ENCODE measurements around the gene KRTAP12-3. TPM values are rescaled to one million over a fixed set of nuclear protein-coding genes. Genes with fewer than 3 reads are reported as not detected.
"Not testable (repeated sequence)": the region's sequence is repeated elsewhere in the genome, so short reads cannot be mapped to it uniquely, and the experiment has no call there.

The KRTAP12-3 gene
- total RNA-seq, 2 donors from 2014 or later, result not detected

GRCh38 chr21:44689740-44690139 is 32.0 kb downstream of the KRTAP12-3 start:
- Mint-ChIP-seq H3K27me3 (peaks cover 29% of the 10 kb centered on the region in 2 donors), H3K4me1 (ENCODE audit: low read depth in 2 of 2) (peaks cover 12 to 13% of the 10 kb centered on the region in 2 donors)
- not testable (repeated sequence) for H3K9me3 Mint-ChIP-seq; DNase-seq (ENCODE audit: low spot score); ATAC-seq; H3K36me3 Mint-ChIP-seq; H3K4me3 Mint-ChIP-seq; H3K27ac Mint-ChIP-seq

GRCh38 chr21:44691686-44692085 is 34.0 kb downstream of the KRTAP12-3 start:
- Mint-ChIP-seq H3K9me3 (no peaks in the 10 kb centered on the region), H3K36me3 (peaks cover 8% of the 10 kb centered on the region), H3K4me3 (no peak overlapping the region), H3K4me1 (ENCODE audit: low read depth in 2 of 2) (peaks cover 1 to 4% of the 10 kb centered on the region in 2 donors), H3K27me3 (peaks cover 31 to 33% of the 10 kb centered on the region in 2 donors), H3K27ac (no peak overlapping the region)
- DNase-seq (ENCODE audit: low spot score), result no peak
- ATAC-seq, result no peak

DNA sequence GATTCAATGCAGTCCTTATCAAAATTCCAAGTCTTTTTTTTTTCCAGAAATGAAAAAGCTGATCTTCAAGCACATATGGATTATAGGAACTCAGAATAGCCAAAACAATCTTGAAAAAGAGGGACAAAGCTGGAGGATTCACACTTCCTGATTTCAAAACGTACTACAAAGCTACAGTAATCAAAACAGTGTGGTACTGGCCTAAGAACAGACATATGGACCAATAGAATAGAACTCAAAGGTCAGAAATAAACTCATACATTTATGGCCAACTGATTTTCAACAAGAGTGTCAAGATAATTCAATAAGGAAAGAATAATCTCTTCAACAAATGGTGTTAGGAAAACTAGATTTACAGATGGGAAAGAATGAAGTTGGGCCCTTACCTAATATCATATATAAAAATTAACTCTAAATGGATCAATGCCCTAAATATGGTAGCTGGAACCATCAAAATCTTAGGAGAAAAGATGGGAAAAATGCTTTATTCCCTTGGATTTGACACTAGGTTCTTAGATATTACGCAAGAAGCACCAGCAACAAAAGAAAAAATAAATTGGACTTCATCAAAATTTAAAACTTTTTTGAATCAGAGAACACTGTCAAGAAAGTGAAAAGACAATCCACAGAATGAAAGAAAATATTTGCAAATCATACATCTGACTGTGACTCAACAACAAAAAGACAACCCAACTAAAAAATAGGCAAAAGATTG is 35.2 kb downstream of the KRTAP12-3 start:
- H3K4me1 Mint-ChIP-seq (ENCODE audit: low read depth in 2 of 2), result peaks cover 0 to 8% of the 10 kb centered on the region in 2 donors
- no peak overlapping the region for H3K27ac Mint-ChIP-seq
- H3K27me3 Mint-ChIP-seq, result peaks cover 37 to 44% of the 10 kb centered on the region in 2 donors
- ATAC-seq (no peak), DNase-seq (ENCODE audit: low spot score) (no peak)
- H3K4me3 Mint-ChIP-seq, result no peak overlapping the region
- H3K36me3 Mint-ChIP-seq, result peaks cover 8% of the 10 kb centered on the region
- no peaks in the 10 kb centered on the region for H3K9me3 Mint-ChIP-seq

DNA sequence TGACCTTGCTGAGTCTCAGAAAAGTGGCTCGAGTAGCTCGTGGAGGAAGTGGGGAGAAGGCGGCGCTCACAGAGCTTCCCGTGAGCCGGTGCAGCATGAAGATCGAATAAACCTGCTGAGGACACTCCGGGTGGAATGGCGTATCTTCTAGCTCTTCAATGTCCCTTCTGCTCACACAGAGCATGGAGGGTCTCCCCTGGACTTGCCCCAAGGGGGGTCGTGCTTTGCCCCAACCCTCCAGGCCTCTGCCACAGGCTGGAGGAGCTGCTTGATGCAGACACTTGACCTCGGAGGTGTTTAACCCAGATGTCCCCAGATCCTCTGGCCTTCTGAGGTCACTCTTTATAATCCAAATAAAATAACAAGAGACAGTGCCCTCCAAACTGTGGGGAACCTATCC is 37.0 kb downstream of the KRTAP12-3 start:
- ATAC-seq (no peak), DNase-seq (ENCODE audit: low spot score) (peak; percentile 49)
- Mint-ChIP-seq H3K9me3 (no peaks in the 10 kb centered on the region), H3K4me3 (no peak overlapping the region), H3K27me3 (peaks cover 49 to 59% of the 10 kb centered on the region in 2 donors), H3K36me3 (peaks cover 8% of the 10 kb centered on the region), H3K27ac (no peak overlapping the region), H3K4me1 (ENCODE audit: low read depth in 2 of 2) (peaks cover 0 to 11% of the 10 kb centered on the region in 2 donors)

DNA sequence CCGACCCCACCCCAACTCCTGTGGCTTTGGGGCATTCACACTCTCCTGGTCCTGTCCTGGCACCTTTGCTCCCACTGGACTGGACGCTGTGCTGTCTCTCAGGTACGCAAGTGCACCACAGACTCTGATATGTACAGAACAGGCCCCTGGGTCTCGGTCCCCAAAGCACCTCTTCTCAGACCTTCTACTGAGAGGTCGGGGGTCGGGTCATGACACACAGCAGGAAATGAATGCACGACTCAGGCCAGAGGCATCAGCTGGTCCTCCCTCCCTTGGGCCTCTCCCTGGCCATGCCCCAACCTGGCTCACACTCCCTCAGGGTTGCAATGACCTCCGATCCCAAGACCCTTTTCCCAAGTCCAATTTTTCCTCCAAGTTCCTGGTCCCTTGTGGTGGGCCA is 37.5 kb downstream of the KRTAP12-3 start:
- Mint-ChIP-seq H3K36me3 (peaks cover 8% of the 10 kb centered on the region), H3K27me3 (peaks cover 49 to 59% of the 10 kb centered on the region in 2 donors), H3K4me3 (no peak overlapping the region), H3K9me3 (no peaks in the 10 kb centered on the region), H3K4me1 (ENCODE audit: low read depth in 2 of 2) (peaks cover 0 to 11% of the 10 kb centered on the region in 2 donors), H3K27ac (no peak overlapping the region)
- peak; percentile 15 for DNase-seq (ENCODE audit: low spot score)
- no peak for ATAC-seq

GRCh38 chr21:44695641-44696040 is 37.9 kb downstream of the KRTAP12-3 start:
- H3K36me3 Mint-ChIP-seq, result peaks cover 8% of the 10 kb centered on the region
- no peaks in the 10 kb centered on the region for H3K9me3 Mint-ChIP-seq
- no peak for ATAC-seq
- no peak for DNase-seq (ENCODE audit: low spot score)
- no peak overlapping the region for H3K27ac Mint-ChIP-seq
- H3K27me3 Mint-ChIP-seq, result peaks cover 49 to 56% of the 10 kb centered on the region in 2 donors
- H3K4me3 Mint-ChIP-seq, result no peak overlapping the region
- peaks cover 0 to 11% of the 10 kb centered on the region in 2 donors for H3K4me1 Mint-ChIP-seq (ENCODE audit: low read depth in 2 of 2)

DNA sequence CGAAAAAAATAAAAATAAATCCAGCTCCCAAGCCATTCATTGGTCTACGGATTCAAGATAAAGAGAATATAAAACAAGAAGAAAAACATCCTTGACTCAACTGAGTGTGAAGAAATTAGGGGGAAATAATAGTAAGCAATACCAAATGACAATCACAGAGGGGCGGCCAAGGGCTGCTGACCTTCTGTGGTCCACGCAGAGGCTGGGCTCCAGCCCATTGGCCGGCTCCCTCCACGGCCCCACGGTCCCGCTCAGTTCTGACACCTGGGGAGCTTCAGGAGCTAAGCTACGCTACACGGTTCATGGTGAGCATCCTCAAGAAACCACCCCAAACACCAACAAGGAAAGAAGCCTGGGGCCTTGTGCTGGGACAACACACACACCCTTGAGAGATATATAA is 38.8 kb downstream of the KRTAP12-3 start:
- ATAC-seq (no peak), DNase-seq (ENCODE audit: low spot score) (no peak)
- no peak overlapping the region for H3K27ac Mint-ChIP-seq
- no peak overlapping the region for H3K4me3 Mint-ChIP-seq
- H3K36me3 Mint-ChIP-seq, result peaks cover 8% of the 10 kb centered on the region
- peaks cover 48 to 50% of the 10 kb centered on the region in 2 donors for H3K27me3 Mint-ChIP-seq
- peaks cover 0 to 11% of the 10 kb centered on the region in 2 donors for H3K4me1 Mint-ChIP-seq (ENCODE audit: low read depth in 2 of 2)
- H3K9me3 Mint-ChIP-seq, result no peaks in the 10 kb centered on the region

DNA sequence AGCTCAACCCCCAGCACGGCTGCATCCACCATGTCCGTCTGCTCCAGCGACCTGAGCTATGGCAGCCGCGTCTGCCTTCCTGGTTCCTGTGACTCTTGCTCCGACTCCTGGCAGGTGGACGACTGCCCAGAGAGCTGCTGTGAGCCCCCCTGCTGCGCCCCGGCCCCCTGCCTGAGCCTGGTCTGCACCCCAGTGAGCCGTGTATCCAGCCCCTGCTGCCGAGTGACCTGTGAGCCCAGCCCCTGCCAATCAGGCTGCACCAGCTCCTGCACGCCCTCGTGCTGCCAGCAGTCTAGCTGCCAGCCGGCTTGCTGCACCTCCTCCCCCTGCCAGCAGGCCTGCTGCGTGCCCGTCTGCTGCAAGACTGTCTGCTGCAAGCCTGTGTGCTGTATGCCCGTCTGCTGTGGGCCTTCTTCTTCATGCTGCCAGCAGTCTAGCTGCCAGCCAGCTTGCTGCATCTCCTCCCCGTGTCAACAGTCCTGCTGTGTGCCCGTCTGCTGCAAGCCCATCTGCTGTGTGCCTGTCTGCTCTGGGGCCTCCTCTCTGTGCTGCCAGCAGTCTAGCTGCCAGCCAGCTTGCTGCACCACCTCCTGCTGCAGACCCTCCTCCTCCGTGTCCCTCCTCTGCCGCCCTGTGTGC is 39.6 kb downstream of the KRTAP12-3 start, which contains the start of gene KRTAP10-12:
Gene KRTAP10-12, plus strand, starts transcription at position 1 of the 639 bp plus-strand sequence. Its CDS starts 30 bp downstream, at position 31.
- not testable (repeated sequence) for DNase-seq (ENCODE audit: low spot score); ATAC-seq; H3K9me3 Mint-ChIP-seq; H3K36me3 Mint-ChIP-seq; H3K27ac Mint-ChIP-seq; H3K4me3 Mint-ChIP-seq
- H3K4me1 Mint-ChIP-seq (ENCODE audit: low read depth in 2 of 2), result peaks cover 0 to 11% of the 10 kb centered on the region in 2 donors
- peaks cover 54 to 55% of the 10 kb centered on the region in 2 donors for H3K27me3 Mint-ChIP-seq

GRCh38 chr21:44697811-44698734 is 40.3 kb downstream of the KRTAP12-3 start:
- H3K27ac Mint-ChIP-seq, result no peak overlapping the region
- peaks cover 0 to 13% of the 10 kb centered on the region in 2 donors for H3K4me1 Mint-ChIP-seq (ENCODE audit: low read depth in 2 of 2)
- H3K27me3 Mint-ChIP-seq, result peaks cover 57 to 59% of the 10 kb centered on the region in 2 donors
- DNase-seq (ENCODE audit: low spot score) (no peak), ATAC-seq (peak in 1 of 2 donors; percentile 10)
- H3K4me3 Mint-ChIP-seq, result no peak overlapping the region
- H3K9me3 Mint-ChIP-seq, result no peaks in the 10 kb centered on the region
- H3K36me3 Mint-ChIP-seq, result no peaks in the 10 kb centered on the region

DNA sequence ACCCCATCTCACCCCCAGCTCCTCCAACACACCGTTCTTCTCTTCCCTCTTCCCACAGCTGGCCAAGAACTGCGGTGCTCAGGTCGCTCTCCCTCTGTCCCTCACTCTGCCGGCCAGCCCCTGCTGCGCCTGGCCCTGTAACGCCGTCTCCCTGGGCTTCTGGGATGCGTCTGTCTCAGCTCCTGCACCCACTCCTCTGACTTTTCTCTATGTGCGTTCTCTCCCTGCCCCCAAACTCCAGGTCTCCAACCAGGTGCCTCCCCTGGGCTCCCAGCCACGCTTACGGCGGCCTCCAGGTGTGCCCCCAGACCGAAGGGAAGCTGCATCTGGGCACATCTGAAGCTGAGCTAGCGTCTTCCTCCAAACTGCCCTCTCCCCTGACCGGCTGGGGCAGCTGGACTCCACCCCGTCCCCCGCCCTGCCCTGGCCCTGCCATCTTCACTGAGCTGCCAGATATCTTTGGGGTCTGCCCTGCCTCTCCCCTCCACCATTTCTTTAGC is 41.8 kb downstream of the KRTAP12-3 start:
- peaks cover 0 to 11% of the 10 kb centered on the region in 2 donors for H3K4me1 Mint-ChIP-seq (ENCODE audit: low read depth in 2 of 2)
- ATAC-seq, result no peak
- H3K27me3 Mint-ChIP-seq, result peaks cover 60 to 63% of the 10 kb centered on the region in 2 donors
- no peaks in the 10 kb centered on the region for H3K36me3 Mint-ChIP-seq
- H3K27ac Mint-ChIP-seq, result no peak overlapping the region
- DNase-seq (ENCODE audit: low spot score), result peak; percentile 32
- H3K9me3 Mint-ChIP-seq, result no peaks in the 10 kb centered on the region
- H3K4me3 Mint-ChIP-seq, result no peak overlapping the region

DNA sequence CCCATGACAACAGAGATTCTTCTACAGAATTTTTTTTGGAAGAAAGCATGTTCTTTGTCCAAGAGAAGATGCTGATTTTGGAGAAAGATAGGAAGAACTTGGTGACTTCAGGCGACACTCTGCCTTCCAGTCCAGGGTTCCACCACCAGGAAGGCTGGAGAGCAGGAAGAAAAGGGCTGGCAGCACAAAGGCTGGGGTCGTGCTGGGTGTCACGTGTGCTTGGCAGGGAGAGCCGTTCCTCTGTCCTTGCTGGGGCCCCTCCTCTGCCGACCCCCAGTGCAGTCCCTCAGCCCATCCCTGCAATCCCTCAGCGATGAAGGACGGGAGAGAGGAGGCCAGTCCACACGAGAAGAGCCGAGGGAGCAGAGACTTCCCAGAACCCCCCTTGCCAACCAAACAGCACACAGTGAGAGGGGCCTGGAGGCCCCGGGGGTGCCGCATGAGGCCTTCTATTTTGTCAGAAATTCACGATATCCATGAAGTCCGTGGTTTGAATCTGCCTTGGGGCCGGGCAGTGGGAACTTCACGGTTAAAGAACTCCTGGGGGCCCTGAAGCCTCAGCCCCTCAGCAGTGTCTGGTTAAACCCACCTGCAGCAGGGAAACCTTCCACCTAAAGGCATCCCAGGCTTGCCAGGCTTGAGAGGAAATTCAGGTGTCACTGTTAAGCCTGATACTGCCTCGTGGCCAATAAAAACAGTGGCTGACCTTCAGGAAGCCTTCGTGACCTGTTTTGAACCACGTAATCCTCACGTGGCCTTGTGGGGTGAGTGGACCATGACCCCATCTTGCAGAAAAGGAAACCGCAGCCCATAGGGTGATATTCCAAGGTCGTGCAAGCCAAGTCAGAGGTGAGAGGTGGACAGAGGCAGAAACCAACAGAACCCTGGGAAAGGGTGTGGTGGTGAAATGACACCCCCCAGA is 42.6 kb downstream of the KRTAP12-3 start:
- Mint-ChIP-seq H3K4me3 (no peak overlapping the region), H3K27me3 (peaks cover 63 to 68% of the 10 kb centered on the region in 2 donors), H3K9me3 (no peaks in the 10 kb centered on the region), H3K36me3 (peaks cover 4% of the 10 kb centered on the region), H3K4me1 (ENCODE audit: low read depth in 2 of 2) (peaks cover 0 to 11% of the 10 kb centered on the region in 2 donors), H3K27ac (no peak overlapping the region)
- ATAC-seq (no peak), DNase-seq (ENCODE audit: low spot score) (peak; percentile 58)

GRCh38 chr21:44701023-44701400 is 43.3 kb downstream of the KRTAP12-3 start:
- Mint-ChIP-seq H3K36me3 (peaks cover 9% of the 10 kb centered on the region), H3K4me3 (no peak overlapping the region), H3K4me1 (ENCODE audit: low read depth in 2 of 2) (peaks cover 4 to 15% of the 10 kb centered on the region in 2 donors), H3K27me3 (peaks cover 66 to 73% of the 10 kb centered on the region in 2 donors), H3K9me3 (no peaks in the 10 kb centered on the region), H3K27ac (no peak overlapping the region)
- DNase-seq (ENCODE audit: low spot score) (peak; percentile 53), ATAC-seq (no peak)
